C4-2B (cell line): ENCODE data around the gene FOXN3.
"Not testable (repeated sequence)": the region's sequence is repeated elsewhere in the genome, so short reads cannot be mapped to it uniquely, and the experiment has no call there.

Experiments used
- H3K27ac ChIP-seq: fragments of 450-650 bp; 2 replicates; pipeline ENCODE4 v1.5.1; 2017
- CTCF ChIP-seq: fragments of 450-650 bp; conservative IDR thresholded peaks from 2 replicates; pipeline ENCODE4 v1.5.1; 2017; ENCODE audit warnings: mild to moderate bottlenecking
- ZFX ChIP-seq: fragments of 450-650 bp; IDR thresholded peaks from 2 replicates; pipeline ENCODE4 v1.6.1; 2017

Gene FOXN3

GRCh38 chr14:89165189-89166181, 251.5 kb downstream of the FOXN3 start:
- H3K27ac ChIP-seq = no peak overlapping the region
- TF ChIP-seq ZFX (no peak), CTCF (no peak)

GRCh38 chr14:89164168-89165073, 252.6 kb downstream of the FOXN3 start:
- no peak for TF ChIP-seq ZFX
- TF ChIP-seq CTCF = no peak

GRCh38 chr14:89163031-89163636, 253.9 kb downstream of the FOXN3 start:
- H3K27ac ChIP-seq = no peak overlapping the region
- no peak for TF ChIP-seq CTCF
- TF ChIP-seq ZFX = no peak

More at GRCh38 chr14:89164168-89165073, 252.6 kb downstream of the FOXN3 start:
- no peak overlapping the region for H3K27ac ChIP-seq

GRCh38 chr14:89162586-89162985, 254.4 kb downstream of the FOXN3 start:
- no peak overlapping the region for H3K27ac ChIP-seq
- TF ChIP-seq CTCF (no peak), ZFX (no peak)

- TF ChIP-seq CTCF (no peak), ZFX (no peak)
- H3K27ac ChIP-seq = no peak overlapping the region
These were observed 256.6 kb downstream of the FOXN3 start for GRCh38 chr14:89160437-89160836.

- TF ChIP-seq CTCF = no peak
- no peak overlapping the region for H3K27ac ChIP-seq
These were observed 258.3 kb downstream of the FOXN3 start for GRCh38 chr14:89158701-89159100.

GRCh38 chr14:89158104-89158503, 258.9 kb downstream of the FOXN3 start:
- H3K27ac ChIP-seq = not testable (repeated sequence)
